HepG2 (cell line): Measurements from ENCODE around the gene RGSL1. TPM values are rescaled to one million over a fixed set of nuclear protein-coding genes. Genes with fewer than 3 reads are reported as not detected.

ENCODE experiments used
- ATAC-seq: fragments of 200-7000 bp; cut with Tn5 transposase; 3 replicates; pipeline ENCODE4 v1.9.1; 2020; ENCODE audit warnings: mild to moderate bottlenecking, moderate library complexity
- BruUV-seq: library from RNA; stranded (reverse); fragments of 400-500 nt; replicated peaks from 2 replicates; lab custom pipeline; 2021; lab: Mats Ljungman, UMichigan
- CTCF ChIA-PET: fragments of 300-600 bp; formaldehyde crosslinking; extraction: SDS; loops from one replicate; lab custom pipeline; 2021; ENCODE audit warnings: low total read pairs, inconsistent platforms, low intra/inter-chr PET ratio; lab: Yijun Ruan, JAX
- POLR2A ChIA-PET: fragments of 350-600 bp; sonication (Branson Sonifier 250); formaldehyde crosslinking; loops from one replicate; lab custom pipeline; 2020; ENCODE audit warnings: antibody characterized with exemption, inconsistent platforms; lab: Yijun Ruan, JAX
- DNase-seq: peaks from one replicate; pipeline ENCODE4 v3.0.0-alpha.2; 2015; ENCODE audit warnings: low spot score
- FAIRE-seq: peaks from 3 replicates; lab custom pipeline; 2011; peaks lifted over from hg19 to GRCh38; lab: Jason Lieb, UNC
- H2AFZ ChIP-seq: one replicate; pipeline ENCODE4 v1.6.1; 2011; ENCODE audit warnings: low read length, inconsistent platforms
- H3K27ac ChIP-seq: fragments of 300-600 bp; 3 replicates; pipeline ENCODE4 v1.8.0; 2011; ENCODE audit warnings: mixed run types, mild to moderate bottlenecking, mixed read lengths, low read length, inconsistent platforms; ENCODE audit not compliant: insufficient read depth; ENCODE audit errors: extremely low read length
- H3K27me3 ChIP-seq, 2 experiments: fragments of 200-600 bp in 1 of 2; 2 replicates in 1 of 2; 3 replicates in 1 of 2; pipeline versions ENCODE4 v1.6.0 to v1.8.0; 2011; ENCODE audit warnings: low read length in 2 of 2, mild to moderate bottlenecking in 2 of 2, moderate library complexity in 2 of 2, inconsistent platforms in 1 of 2; ENCODE audit not compliant: insufficient read depth in 2 of 2, control insufficient read depth in 1 of 2
- H3K36me3 ChIP-seq, 2 experiments: fragments of 200-600 bp in 1 of 2; replicated peaks in 1 of 2; 2 replicates in 1 of 2; 3 replicates in 1 of 2; pipeline versions ENCODE4 v1.5.1 to v1.8.0; 2011; ENCODE audit warnings: low read length in 2 of 2, inconsistent platforms in 1 of 2; ENCODE audit not compliant: insufficient read depth in 2 of 2, control insufficient read depth in 1 of 2
- H3K4me1 ChIP-seq: 2 replicates; pipeline ENCODE4 v1.5.1; 2012; ENCODE audit warnings: low read length, inconsistent platforms; ENCODE audit not compliant: insufficient read depth
- H3K4me2 ChIP-seq: 2 replicates; pipeline ENCODE4 v1.6.0; 2011; ENCODE audit warnings: low read depth, low read length, inconsistent platforms
- H3K4me3 ChIP-seq, 3 experiments: fragments of 200-600 bp in 1 of 3; sonication (generic), shearing (Covaris generic) in 1 of 3; replicated peaks in 1 of 3; 2 replicates each; pipeline ENCODE4 v1.5.1; 2011 to 2016; ENCODE audit warnings: low read length in 3 of 3, inconsistent platforms in 2 of 3, low read depth in 2 of 3, mild to moderate bottlenecking in 2 of 3, control low read depth in 1 of 3, mixed read lengths in 1 of 3; ENCODE audit not compliant: insufficient read depth in 1 of 3
- H3K79me2 ChIP-seq: one replicate; pipeline ENCODE4 v1.6.1; 2011; ENCODE audit warnings: low read length, inconsistent platforms; ENCODE audit not compliant: insufficient read depth
- H3K9ac ChIP-seq: 2 replicates; pipeline ENCODE4 v1.6.0; 2011; ENCODE audit warnings: mild to moderate bottlenecking, low read depth, low read length, inconsistent platforms; ENCODE audit not compliant: insufficient read depth
- H3K9me3 ChIP-seq: 2 replicates; pipeline ENCODE4 v1.5.1; 2012; ENCODE audit warnings: mild to moderate bottlenecking, low read length
- H4K20me1 ChIP-seq: 2 replicates; pipeline ENCODE4 v1.6.0; 2011; ENCODE audit warnings: inconsistent platforms, mild to moderate bottlenecking, low read length, moderate library complexity; ENCODE audit not compliant: insufficient read depth
- AFF4 ChIP-seq: sonication (generic); formaldehyde crosslinking; IDR thresholded peaks from 2 replicates; pipeline ENCODE4 v1.4.0; 2020; ENCODE audit warnings: missing genetic modification reagents
- AKAP8 ChIP-seq: sonication (generic); formaldehyde crosslinking; IDR thresholded peaks from 2 replicates; pipeline ENCODE4 v1.5.1; 2020; ENCODE audit warnings: mild to moderate bottlenecking, missing genetic modification reagents
- E2F1 ChIP-seq: sonication (generic); formaldehyde crosslinking; IDR thresholded peaks from 2 replicates; pipeline ENCODE4 v1.5.0; 2020; ENCODE audit warnings: missing genetic modification reagents
- GFI1 ChIP-seq: sonication (generic); formaldehyde crosslinking; IDR thresholded peaks from 2 replicates; pipeline ENCODE4 v1.5.0; 2020; ENCODE audit warnings: missing genetic modification reagents, mild to moderate bottlenecking, borderline replicate concordance
- GMEB1 ChIP-seq: sonication (generic); formaldehyde crosslinking; IDR thresholded peaks from 2 replicates; pipeline ENCODE4 v1.5.1; 2020; ENCODE audit warnings: missing genetic modification reagents, mild to moderate bottlenecking, borderline replicate concordance
- KAT8 ChIP-seq: IDR thresholded peaks from 2 replicates; pipeline ENCODE4 v1.6.1; 2016; ENCODE audit warnings: missing genetic modification reagents, missing compliant biosample characterization
- NAIF1 ChIP-seq: sonication (generic); formaldehyde crosslinking; IDR thresholded peaks from 2 replicates; pipeline ENCODE4 v1.5.0; 2020; ENCODE audit warnings: mild to moderate bottlenecking, missing genetic modification reagents, borderline replicate concordance
- PCBP1 ChIP-seq: fragments of 200-400 bp; formaldehyde crosslinking; IDR thresholded peaks from 2 replicates; pipeline ENCODE4 v1.6.1; 2017; ENCODE audit warnings: mild to moderate bottlenecking, low read depth, low read length, borderline replicate concordance
- THAP11 ChIP-seq: IDR thresholded peaks from 2 replicates; pipeline ENCODE4 v1.6.1; 2016; ENCODE audit warnings: missing biosample characterization, missing genetic modification reagents
- ZBTB46 ChIP-seq: sonication (generic); formaldehyde crosslinking; IDR thresholded peaks from 2 replicates; pipeline ENCODE4 v1.4.0; 2020; ENCODE audit warnings: mild to moderate bottlenecking, missing genetic modification reagents, borderline replicate concordance
- ZNF44 ChIP-seq: sonication (generic); formaldehyde crosslinking; IDR thresholded peaks from 2 replicates; pipeline ENCODE4 v1.5.1; 2020; ENCODE audit warnings: mild to moderate bottlenecking, missing genetic modification reagents
- ZNF484 ChIP-seq: sonication (generic); formaldehyde crosslinking; IDR thresholded peaks from 2 replicates; pipeline ENCODE4 v1.5.1; 2020; ENCODE audit warnings: mild to moderate bottlenecking, low read depth, missing genetic modification reagents, borderline replicate concordance
- ZNF841 ChIP-seq: sonication (generic); formaldehyde crosslinking; IDR thresholded peaks from 2 replicates; pipeline ENCODE4 v1.8.1; 2023; ENCODE audit warnings: missing genetic modification reagents, borderline replicate concordance
- WGBS: methylation state at CpG from one replicate; pipeline ENCODE4 v1.1.6; 2017; ENCODE audit warnings: low lambda C conversion rate; 5-methylcytosine and 5-hydroxymethylcytosine counted together
- in situ Hi-C: cut with HindIII; loops from 2 replicates; pipeline ENCODE4 v1.10.0; 2017; ENCODE audit warnings: low pct_unique_long_range_greater_than_20kb; ENCODE audit not compliant: extremely low pct_ligation_motif_present
- intact Hi-C: fragments of 100-400 bp; cut with micrococcal nuclease; formaldehyde crosslinking; loops from one replicate; pipeline ENCODE4 v1.10.0; 2022; ENCODE audit not compliant: unreplicated experiment
- polyA plus RNA-seq, 8 experiments: library from polyadenylated mRNA; depleted of rRNA in 3 of 8; stranded (reverse) in 7 of 8; unstranded in 1 of 8; fragments of >200 nt; fragmentation: Illumina TruSeq in 4 of 8; extraction: Trizol in 4 of 8; gene quantifications; 2 replicates each; pipeline versions ENCODE4 v1.2.1 to v1.2.3, GENCODE V29; 2011 to 2016; ENCODE audit warnings: low read depth in 4 of 8, missing spikeins in 1 of 8, mixed read lengths in 1 of 8; ENCODE audit not compliant: insufficient read depth in 1 of 8
- total RNA-seq, 5 experiments: library from RNA; depleted of rRNA; stranded (reverse); fragments of >200 nt; fragmentation: Illumina TruSeq; extraction: Trizol; gene quantifications; 2 replicates each; pipeline ENCODE4 v1.2.3, GENCODE V29; 2016; ENCODE audit warnings: low read depth in 1 of 5

The RGSL1 gene
- total and polyA plus RNA-seq, 2 of the 13 experiments (the other 11 are each of a cell fraction or from before 2014, with no cell fraction given), result not detected

GRCh38 chr1:182433580-182433979, 16.4 kb upstream of the RGSL1 start:
- Histone ChIP-seq H2AFZ (no peak overlapping the region), H3K27me3 (peaks cover 0 to 3% of the 10 kb centered on the region in 2 experiments; a peak in 1 of 5 replicates), H4K20me1 (no peaks in the 10 kb centered on the region), H3K9ac (no peak overlapping the region), H3K4me1 (no peaks in the 10 kb centered on the region), H3K36me3 (no peaks in the 10 kb centered on the region), H3K4me2 (no peak overlapping the region), H3K4me3 (no peak overlapping the region), H3K9me3 (peaks cover 3% of the 10 kb centered on the region; the same call in 1 of the 2 replicates), H3K79me2 (no peaks in the 10 kb centered on the region), H3K27ac (no peak overlapping the region)
- intact Hi-C loops, result no loop called here
- in situ Hi-C loops, result no loop called here
- DNase-seq (no peak), FAIRE-seq (no peak), ATAC-seq (no peak)
- WGBS, result 82% methylated on average over 1 of the region's 1 CpG
- no TSS peak for BruUV-seq
- no peak for TF ChIP-seq THAP11
- no peak for TF ChIP-seq ZNF44 (CRISPR knock-in tag)
- TF ChIP-seq GMEB1 (CRISPR knock-in tag), result no peak
- TF ChIP-seq AKAP8 (CRISPR knock-in tag), result no peak
- TF ChIP-seq GFI1 (CRISPR knock-in tag), result no peak
- TF ChIP-seq ZNF484 (CRISPR knock-in tag), result no peak
- no peak for TF ChIP-seq NAIF1
- TF ChIP-seq ZNF841 (CRISPR knock-in tag), result no peak
- no peak for TF ChIP-seq ZBTB46 (CRISPR knock-in tag)
- no peak for TF ChIP-seq AFF4 (CRISPR knock-in tag)
- TF ChIP-seq PCBP1, result no peak
- no peak for TF ChIP-seq E2F1 (CRISPR knock-in tag)
- TF ChIP-seq KAT8 (CRISPR knock-in tag), result no peak
- CTCF ChIA-PET, result no interaction called here
- POLR2A ChIA-PET, result no interaction called here
